Epithelial cell of esophagus (primary cell): Measurements from ENCODE around the gene MSTN.

Source experiments
- DNase-seq: peaks from one replicate; pipeline ENCODE4 v3.0.0; 2010; ENCODE audit warnings: low read depth
- H3K4me3 ChIP-seq: 2 replicates; pipeline ENCODE4 v1.5.1; 2011; ENCODE audit warnings: mild to moderate bottlenecking, low read length, control low read depth
- TF ChIP-seq, protein P1 (sequence below): IDR thresholded peaks from 2 replicates; pipeline ENCODE4 v1.5.1; 2011; ENCODE audit warnings: low read depth, mild to moderate bottlenecking, low read length, control low read depth, inconsistent platforms; ENCODE audit not compliant: insufficient read depth; ENCODE audit errors: missing control alignments

Gene MSTN

DNA sequence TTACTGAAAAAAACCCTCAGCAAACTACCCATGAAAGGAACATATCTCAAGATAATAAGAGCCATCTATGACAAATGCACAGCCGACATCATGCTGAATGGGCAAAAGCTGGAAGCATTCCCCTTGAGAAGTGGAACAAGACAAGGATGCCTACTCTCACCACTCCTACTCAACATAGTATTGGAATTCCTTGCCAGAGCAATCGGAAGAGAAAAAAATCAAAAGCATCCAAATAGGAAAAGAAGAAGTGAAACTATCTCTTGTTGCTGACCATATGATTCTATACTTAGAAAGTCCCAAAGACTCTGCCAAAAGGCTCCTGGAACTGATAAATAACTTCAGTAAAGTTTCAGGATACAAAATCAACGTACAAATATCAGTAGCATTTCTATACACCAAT is 40.6 kb upstream of the MSTN start:
- TF ChIP-seq, protein P1, sequence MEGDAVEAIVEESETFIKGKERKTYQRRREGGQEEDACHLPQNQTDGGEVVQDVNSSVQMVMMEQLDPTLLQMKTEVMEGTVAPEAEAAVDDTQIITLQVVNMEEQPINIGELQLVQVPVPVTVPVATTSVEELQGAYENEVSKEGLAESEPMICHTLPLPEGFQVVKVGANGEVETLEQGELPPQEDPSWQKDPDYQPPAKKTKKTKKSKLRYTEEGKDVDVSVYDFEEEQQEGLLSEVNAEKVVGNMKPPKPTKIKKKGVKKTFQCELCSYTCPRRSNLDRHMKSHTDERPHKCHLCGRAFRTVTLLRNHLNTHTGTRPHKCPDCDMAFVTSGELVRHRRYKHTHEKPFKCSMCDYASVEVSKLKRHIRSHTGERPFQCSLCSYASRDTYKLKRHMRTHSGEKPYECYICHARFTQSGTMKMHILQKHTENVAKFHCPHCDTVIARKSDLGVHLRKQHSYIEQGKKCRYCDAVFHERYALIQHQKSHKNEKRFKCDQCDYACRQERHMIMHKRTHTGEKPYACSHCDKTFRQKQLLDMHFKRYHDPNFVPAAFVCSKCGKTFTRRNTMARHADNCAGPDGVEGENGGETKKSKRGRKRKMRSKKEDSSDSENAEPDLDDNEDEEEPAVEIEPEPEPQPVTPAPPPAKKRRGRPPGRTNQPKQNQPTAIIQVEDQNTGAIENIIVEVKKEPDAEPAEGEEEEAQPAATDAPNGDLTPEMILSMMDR = no peak
- H3K4me3 ChIP-seq = no peak overlapping the region
- no peak for DNase-seq

DNA sequence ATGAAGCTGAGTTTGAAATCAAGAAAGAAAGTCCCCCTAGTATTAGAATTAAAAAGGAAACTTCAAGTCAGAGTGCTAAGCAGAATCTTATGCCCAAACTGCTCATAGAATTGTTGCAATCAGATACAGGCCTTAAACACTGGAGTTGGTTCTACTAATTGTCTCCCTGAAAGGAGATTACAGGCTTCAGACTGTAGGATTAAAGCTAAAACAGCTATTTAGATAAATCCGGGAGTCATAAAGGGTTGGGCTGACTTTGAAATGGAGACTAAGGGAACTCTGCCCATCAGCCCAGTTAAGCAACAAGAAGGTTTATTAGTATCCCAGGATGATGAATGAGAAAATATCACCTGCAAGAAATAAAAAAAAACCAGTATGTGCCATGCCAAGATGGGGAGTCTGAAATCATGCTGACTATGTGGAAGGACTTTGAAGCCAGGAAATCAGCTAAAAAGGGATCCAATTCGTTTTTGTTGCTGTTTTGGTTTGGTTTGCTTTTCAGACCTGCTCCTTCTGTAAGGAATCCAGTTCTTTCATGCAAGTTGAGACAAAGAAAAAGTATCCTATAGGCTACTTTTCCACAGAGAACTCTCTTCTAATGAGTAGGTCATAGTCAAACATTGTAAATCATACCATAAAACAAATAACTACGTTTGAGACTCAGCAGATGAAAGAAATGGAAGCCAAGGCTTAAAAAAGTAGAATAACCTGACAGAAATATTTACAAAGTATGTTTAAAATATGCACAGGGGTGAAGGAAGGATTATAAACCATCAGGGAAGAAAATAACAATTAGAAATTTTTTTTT is 37.6 kb upstream of the MSTN start:
- DNase-seq = no peak
- no peak overlapping the region for H3K4me3 ChIP-seq
- TF ChIP-seq, protein P1 = no peak

DNA sequence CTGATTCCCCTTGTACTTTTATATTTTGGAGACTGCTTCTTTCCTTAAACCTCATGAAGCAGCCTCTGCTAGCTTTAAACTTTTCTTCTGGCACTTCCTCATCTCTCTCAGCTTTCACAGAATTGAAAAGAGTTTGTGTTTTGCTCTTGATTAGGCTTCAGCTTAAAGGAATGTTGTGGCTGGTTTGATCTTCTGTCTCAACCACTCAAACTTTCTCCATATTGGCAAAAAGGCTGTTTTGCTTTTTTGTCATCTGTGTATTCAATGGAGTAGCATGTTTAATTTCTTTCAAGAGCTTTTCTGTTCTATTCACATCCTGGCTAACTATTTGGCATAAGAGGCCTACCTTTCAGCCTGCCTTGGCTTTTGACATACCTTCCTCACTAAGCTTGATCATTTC is 36.3 kb upstream of the MSTN start:
- DNase-seq = no peak
- H3K4me3 ChIP-seq = no peak overlapping the region
- TF ChIP-seq, protein P1 = no peak

- no peak for DNase-seq
- TF ChIP-seq, protein P1 = no peak
- H3K4me3 ChIP-seq = no peak overlapping the region
Measured at GRCh38 chr2:190097115-190097514, 34.6 kb upstream of the MSTN start.

DNA sequence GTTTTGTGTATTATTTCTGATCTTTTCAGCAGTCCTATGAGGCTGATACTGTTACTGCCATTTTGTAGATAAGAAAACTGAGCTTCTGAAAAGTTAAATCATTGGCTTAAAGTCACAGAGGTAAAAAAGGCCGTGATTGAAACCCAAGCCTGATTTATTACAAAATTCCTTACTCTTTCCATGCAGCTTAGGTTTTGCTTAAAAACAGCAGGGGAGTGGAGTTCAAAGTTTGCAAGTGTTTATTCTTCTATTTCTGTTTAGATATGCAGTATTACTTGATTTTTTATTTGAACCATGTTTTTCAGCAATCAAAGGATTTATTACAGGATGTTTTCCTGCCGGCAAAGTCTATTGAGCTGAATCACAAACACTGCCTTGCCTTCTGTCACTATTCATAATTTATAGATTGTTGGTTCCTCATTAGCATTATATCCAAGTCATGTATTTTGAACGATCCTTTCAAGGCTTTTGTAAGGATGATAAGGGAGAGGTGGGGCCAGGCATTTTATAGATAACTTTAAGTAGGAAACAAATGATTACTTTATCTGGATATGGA is 31.9 kb upstream of the MSTN start:
- H3K4me3 ChIP-seq = no peak overlapping the region
- TF ChIP-seq, protein P1 = no peak
- DNase-seq = no peak

- no peak overlapping the region for H3K4me3 ChIP-seq
- no peak for DNase-seq
- TF ChIP-seq, protein P1 = no peak
Measured at GRCh38 chr2:190093793-190094192, 31.3 kb upstream of the MSTN start.

GRCh38 chr2:190090148-190090547 is 27.6 kb upstream of the MSTN start:
- TF ChIP-seq, protein P1 = no peak
- DNase-seq = no peak
- no peak overlapping the region for H3K4me3 ChIP-seq
